HepG2 (cell line): ENCODE data around the gene HDAC5. TPM values are rescaled to one million over a fixed set of nuclear protein-coding genes. Genes with fewer than 3 reads are reported as not detected.

ENCODE experiments used
- EED ChIP-seq: sonication (generic); formaldehyde crosslinking; IDR thresholded peaks from 2 replicates; pipeline ENCODE4 v1.5.0; 2020; ENCODE audit warnings: mild to moderate bottlenecking, missing genetic modification reagents
- GFI1 ChIP-seq: sonication (generic); formaldehyde crosslinking; IDR thresholded peaks from 2 replicates; pipeline ENCODE4 v1.5.0; 2020; ENCODE audit warnings: missing genetic modification reagents, mild to moderate bottlenecking, borderline replicate concordance
- JUN ChIP-seq: sonication (generic); formaldehyde crosslinking; IDR thresholded peaks from 2 replicates; pipeline ENCODE4 v1.4.0; 2020; ENCODE audit warnings: mild to moderate bottlenecking, missing genetic modification reagents
- POLR2AphosphoS2 ChIP-seq: IDR thresholded peaks from 2 replicates; pipeline ENCODE4 v1.6.1; 2011; ENCODE audit warnings: low read depth, low read length, improper control_type of control experiment
- SP2 ChIP-seq: sonication (generic); formaldehyde crosslinking; IDR thresholded peaks from 2 replicates; pipeline ENCODE4 v1.5.1; 2020; ENCODE audit warnings: mild to moderate bottlenecking, missing genetic modification reagents
- SPEN ChIP-seq: sonication (generic); formaldehyde crosslinking; IDR thresholded peaks from 2 replicates; pipeline ENCODE4 v1.5.1; 2020; ENCODE audit warnings: low read depth, mild to moderate bottlenecking, missing genetic modification reagents
- SRY ChIP-seq: sonication (generic); formaldehyde crosslinking; IDR thresholded peaks from 2 replicates; pipeline ENCODE4 v1.8.0; 2022; ENCODE audit warnings: mild to moderate bottlenecking, missing genetic modification reagents
- ZFP90 ChIP-seq: sonication (generic); formaldehyde crosslinking; IDR thresholded peaks from 2 replicates; pipeline ENCODE4 v1.8.0; 2022; ENCODE audit warnings: missing genetic modification reagents, mild to moderate bottlenecking, inconsistent platforms, borderline replicate concordance
- ZNF143 ChIP-seq: sonication (generic); formaldehyde crosslinking; IDR thresholded peaks from 2 replicates; pipeline ENCODE4 v1.4.0; 2020; ENCODE audit warnings: missing genetic modification reagents
- ZNF180 ChIP-seq: sonication (generic); formaldehyde crosslinking; IDR thresholded peaks from 2 replicates; pipeline ENCODE4 v1.4.0; 2020; ENCODE audit warnings: low read depth, missing genetic modification reagents, borderline replicate concordance
- ZNF30 ChIP-seq: sonication (generic); formaldehyde crosslinking; IDR thresholded peaks from 2 replicates; pipeline ENCODE4 v1.5.0; 2020; ENCODE audit warnings: mild to moderate bottlenecking, missing genetic modification reagents
- ZNF382 ChIP-seq: sonication (generic); formaldehyde crosslinking; IDR thresholded peaks from 2 replicates; pipeline ENCODE4 v1.5.0; 2020; ENCODE audit warnings: missing genetic modification reagents, mild to moderate bottlenecking, borderline replicate concordance
- ZNF564 ChIP-seq: sonication (generic); formaldehyde crosslinking; IDR thresholded peaks from 2 replicates; pipeline ENCODE4 v1.8.1; 2023; ENCODE audit warnings: mild to moderate bottlenecking, missing genetic modification reagents
- ZNF841 ChIP-seq: sonication (generic); formaldehyde crosslinking; IDR thresholded peaks from 2 replicates; pipeline ENCODE4 v1.8.1; 2023; ENCODE audit warnings: missing genetic modification reagents, borderline replicate concordance
- polyA plus RNA-seq, 8 experiments: library from polyadenylated mRNA; depleted of rRNA in 3 of 8; stranded (reverse) in 7 of 8; unstranded in 1 of 8; fragments of >200 nt; fragmentation: Illumina TruSeq in 4 of 8; extraction: Trizol in 4 of 8; gene quantifications; 2 replicates each; pipeline versions ENCODE4 v1.2.1 to v1.2.3, GENCODE V29; 2011 to 2016; ENCODE audit warnings: low read depth in 4 of 8, missing spikeins in 1 of 8, mixed read lengths in 1 of 8; ENCODE audit not compliant: insufficient read depth in 1 of 8
- total RNA-seq, 5 experiments: library from RNA; depleted of rRNA; stranded (reverse); fragments of >200 nt; fragmentation: Illumina TruSeq; extraction: Trizol; gene quantifications; 2 replicates each; pipeline ENCODE4 v1.2.3, GENCODE V29; 2016; ENCODE audit warnings: low read depth in 1 of 5
- TF ChIP-seq, protein P1 (sequence below): IDR thresholded peaks from 2 replicates; pipeline ENCODE4 v1.6.1; 2016; ENCODE audit warnings: low read depth, borderline replicate concordance
- TF ChIP-seq, protein P2 (sequence below): sonication (generic); formaldehyde crosslinking; IDR thresholded peaks from 2 replicates; pipeline ENCODE4 v1.5.0; 2020; ENCODE audit warnings: missing genetic modification reagents
- TF ChIP-seq, protein P3 (sequence below): sonication (generic); formaldehyde crosslinking; IDR thresholded peaks from 2 replicates; pipeline ENCODE4 v1.4.0; 2020; ENCODE audit warnings: mild to moderate bottlenecking, low read depth, missing genetic modification reagents
- TF ChIP-seq, protein P4 (sequence below): sonication (generic); formaldehyde crosslinking; IDR thresholded peaks from 2 replicates; pipeline ENCODE4 v1.5.0; 2020; ENCODE audit warnings: mild to moderate bottlenecking, missing genetic modification reagents, borderline replicate concordance
- TF ChIP-seq, protein P5 (sequence below): IDR thresholded peaks from 2 replicates; pipeline ENCODE4 v1.6.1; 2018; ENCODE audit warnings: missing genetic modification reagents, mild to moderate bottlenecking, missing compliant biosample characterization
- TF ChIP-seq, protein P6 (sequence below): IDR thresholded peaks from 2 replicates; pipeline ENCODE4 v1.4.0; 2020; ENCODE audit warnings: mild to moderate bottlenecking, missing genetic modification reagents

HDAC5 gene
- total and polyA plus RNA-seq, 2 of the 13 experiments (the other 11 are each of a cell fraction or from before 2014, with no cell fraction given), result 46.4 to 85.4 TPM

- TF ChIP-seq, protein P1, sequence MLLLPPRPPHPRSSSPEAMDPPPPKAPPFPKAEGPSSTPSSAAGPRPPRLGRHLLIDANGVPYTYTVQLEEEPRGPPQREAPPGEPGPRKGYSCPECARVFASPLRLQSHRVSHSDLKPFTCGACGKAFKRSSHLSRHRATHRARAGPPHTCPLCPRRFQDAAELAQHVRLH (CRISPR knock-in tag), result peak; percentile 67; the same call in 1 of the 2 replicates
- TF ChIP-seq, protein P2, sequence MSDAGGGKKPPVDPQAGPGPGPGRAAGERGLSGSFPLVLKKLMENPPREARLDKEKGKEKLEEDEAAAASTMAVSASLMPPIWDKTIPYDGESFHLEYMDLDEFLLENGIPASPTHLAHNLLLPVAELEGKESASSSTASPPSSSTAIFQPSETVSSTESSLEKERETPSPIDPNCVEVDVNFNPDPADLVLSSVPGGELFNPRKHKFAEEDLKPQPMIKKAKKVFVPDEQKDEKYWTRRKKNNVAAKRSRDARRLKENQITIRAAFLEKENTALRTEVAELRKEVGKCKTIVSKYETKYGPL (CRISPR knock-in tag), result peak; percentile 58; the same call in 1 of the 2 replicates
- TF ChIP-seq GFI1 (CRISPR knock-in tag) (0 out of 2 replicates have a peak, but pooled peaks have one; percentile 6), POLR2AphosphoS2 (no peak), ZFP90 (no peak; the same call in 1 of the 2 replicates), ZNF180 (no peak), SRY (CRISPR knock-in tag) (no peak), ZNF841 (CRISPR knock-in tag) (no peak), SP2 (no peak), ZNF30 (CRISPR knock-in tag) (no peak), ZNF564 (CRISPR knock-in tag) (no peak), ZNF143 (CRISPR knock-in tag) (no peak), SPEN (no peak; the same call in none of the 2 replicates), ZNF382 (no peak), JUN (CRISPR knock-in tag) (peak; percentile 41; the same call in 1 of the 2 replicates), EED (CRISPR knock-in tag) (no peak; the same call in 1 of the 2 replicates)
- TF ChIP-seq, protein P3, sequence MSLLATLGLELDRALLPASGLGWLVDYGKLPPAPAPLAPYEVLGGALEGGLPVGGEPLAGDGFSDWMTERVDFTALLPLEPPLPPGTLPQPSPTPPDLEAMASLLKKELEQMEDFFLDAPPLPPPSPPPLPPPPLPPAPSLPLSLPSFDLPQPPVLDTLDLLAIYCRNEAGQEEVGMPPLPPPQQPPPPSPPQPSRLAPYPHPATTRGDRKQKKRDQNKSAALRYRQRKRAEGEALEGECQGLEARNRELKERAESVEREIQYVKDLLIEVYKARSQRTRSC (CRISPR knock-in tag), result no peak
- TF ChIP-seq, protein P4, sequence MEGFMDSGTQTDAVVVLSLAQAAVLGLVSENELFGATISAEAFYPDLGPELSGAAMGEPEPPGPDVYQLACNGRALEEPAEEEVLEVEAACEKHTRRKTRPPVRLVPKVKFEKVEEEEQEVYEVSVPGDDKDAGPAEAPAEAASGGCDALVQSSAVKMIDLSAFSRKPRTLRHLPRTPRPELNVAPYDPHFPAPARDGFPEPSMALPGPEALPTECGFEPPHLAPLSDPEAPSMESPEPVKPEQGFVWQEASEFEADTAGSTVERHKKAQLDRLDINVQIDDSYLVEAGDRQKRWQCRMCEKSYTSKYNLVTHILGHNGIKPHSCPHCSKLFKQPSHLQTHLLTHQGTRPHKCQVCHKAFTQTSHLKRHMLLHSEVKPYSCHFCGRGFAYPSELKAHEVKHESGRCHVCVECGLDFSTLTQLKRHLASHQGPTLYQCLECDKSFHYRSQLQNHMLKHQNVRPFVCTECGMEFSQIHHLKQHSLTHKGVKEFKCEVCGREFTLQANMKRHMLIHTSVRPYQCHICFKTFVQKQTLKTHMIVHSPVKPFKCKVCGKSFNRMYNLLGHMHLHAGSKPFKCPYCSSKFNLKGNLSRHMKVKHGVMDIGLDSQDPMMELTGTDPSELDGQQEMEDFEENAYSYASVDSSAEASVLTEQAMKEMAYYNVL (CRISPR knock-in tag), result no peak
- TF ChIP-seq, protein P5, sequence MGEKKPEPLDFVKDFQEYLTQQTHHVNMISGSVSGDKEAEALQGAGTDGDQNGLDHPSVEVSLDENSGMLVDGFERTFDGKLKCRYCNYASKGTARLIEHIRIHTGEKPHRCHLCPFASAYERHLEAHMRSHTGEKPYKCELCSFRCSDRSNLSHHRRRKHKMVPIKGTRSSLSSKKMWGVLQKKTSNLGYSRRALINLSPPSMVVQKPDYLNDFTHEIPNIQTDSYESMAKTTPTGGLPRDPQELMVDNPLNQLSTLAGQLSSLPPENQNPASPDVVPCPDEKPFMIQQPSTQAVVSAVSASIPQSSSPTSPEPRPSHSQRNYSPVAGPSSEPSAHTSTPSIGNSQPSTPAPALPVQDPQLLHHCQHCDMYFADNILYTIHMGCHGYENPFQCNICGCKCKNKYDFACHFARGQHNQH (CRISPR knock-in tag), result peak; percentile 91
- TF ChIP-seq, protein P6, sequence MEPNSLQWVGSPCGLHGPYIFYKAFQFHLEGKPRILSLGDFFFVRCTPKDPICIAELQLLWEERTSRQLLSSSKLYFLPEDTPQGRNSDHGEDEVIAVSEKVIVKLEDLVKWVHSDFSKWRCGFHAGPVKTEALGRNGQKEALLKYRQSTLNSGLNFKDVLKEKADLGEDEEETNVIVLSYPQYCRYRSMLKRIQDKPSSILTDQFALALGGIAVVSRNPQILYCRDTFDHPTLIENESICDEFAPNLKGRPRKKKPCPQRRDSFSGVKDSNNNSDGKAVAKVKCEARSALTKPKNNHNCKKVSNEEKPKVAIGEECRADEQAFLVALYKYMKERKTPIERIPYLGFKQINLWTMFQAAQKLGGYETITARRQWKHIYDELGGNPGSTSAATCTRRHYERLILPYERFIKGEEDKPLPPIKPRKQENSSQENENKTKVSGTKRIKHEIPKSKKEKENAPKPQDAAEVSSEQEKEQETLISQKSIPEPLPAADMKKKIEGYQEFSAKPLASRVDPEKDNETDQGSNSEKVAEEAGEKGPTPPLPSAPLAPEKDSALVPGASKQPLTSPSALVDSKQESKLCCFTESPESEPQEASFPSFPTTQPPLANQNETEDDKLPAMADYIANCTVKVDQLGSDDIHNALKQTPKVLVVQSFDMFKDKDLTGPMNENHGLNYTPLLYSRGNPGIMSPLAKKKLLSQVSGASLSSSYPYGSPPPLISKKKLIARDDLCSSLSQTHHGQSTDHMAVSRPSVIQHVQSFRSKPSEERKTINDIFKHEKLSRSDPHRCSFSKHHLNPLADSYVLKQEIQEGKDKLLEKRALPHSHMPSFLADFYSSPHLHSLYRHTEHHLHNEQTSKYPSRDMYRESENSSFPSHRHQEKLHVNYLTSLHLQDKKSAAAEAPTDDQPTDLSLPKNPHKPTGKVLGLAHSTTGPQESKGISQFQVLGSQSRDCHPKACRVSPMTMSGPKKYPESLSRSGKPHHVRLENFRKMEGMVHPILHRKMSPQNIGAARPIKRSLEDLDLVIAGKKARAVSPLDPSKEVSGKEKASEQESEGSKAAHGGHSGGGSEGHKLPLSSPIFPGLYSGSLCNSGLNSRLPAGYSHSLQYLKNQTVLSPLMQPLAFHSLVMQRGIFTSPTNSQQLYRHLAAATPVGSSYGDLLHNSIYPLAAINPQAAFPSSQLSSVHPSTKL (CRISPR knock-in tag), result peak; percentile 63
These were observed at the start of gene HDAC5 (continued) for GRCh38 chr17:44123356-44124117.
